Measurements from ENCODE around the gene TMEM245.

DNA sequence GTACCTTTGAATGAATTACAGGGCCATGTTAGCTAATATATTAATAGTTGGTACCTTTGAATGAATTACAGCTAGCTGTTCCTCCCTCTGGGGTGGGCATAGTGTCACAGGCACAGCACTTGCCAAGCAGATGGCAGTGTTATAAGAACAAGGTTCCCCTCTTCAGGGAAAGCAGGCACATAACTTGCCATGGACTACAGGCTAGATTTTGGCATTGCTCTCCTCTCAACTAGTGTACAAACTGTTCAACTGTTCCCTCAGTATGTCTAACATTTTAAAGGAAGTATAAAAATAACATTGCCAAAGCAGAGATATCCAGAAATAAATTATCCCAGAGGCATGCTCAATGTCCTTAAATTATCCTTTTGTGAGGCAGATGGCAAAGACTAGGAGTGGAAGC lies 151.8 kb downstream of the TMEM245 start:
- TF ChIP-seq, protein P1, sequence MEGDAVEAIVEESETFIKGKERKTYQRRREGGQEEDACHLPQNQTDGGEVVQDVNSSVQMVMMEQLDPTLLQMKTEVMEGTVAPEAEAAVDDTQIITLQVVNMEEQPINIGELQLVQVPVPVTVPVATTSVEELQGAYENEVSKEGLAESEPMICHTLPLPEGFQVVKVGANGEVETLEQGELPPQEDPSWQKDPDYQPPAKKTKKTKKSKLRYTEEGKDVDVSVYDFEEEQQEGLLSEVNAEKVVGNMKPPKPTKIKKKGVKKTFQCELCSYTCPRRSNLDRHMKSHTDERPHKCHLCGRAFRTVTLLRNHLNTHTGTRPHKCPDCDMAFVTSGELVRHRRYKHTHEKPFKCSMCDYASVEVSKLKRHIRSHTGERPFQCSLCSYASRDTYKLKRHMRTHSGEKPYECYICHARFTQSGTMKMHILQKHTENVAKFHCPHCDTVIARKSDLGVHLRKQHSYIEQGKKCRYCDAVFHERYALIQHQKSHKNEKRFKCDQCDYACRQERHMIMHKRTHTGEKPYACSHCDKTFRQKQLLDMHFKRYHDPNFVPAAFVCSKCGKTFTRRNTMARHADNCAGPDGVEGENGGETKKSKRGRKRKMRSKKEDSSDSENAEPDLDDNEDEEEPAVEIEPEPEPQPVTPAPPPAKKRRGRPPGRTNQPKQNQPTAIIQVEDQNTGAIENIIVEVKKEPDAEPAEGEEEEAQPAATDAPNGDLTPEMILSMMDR (IDR thresholded peaks at IDR 0.05; ENCODE audit: low read depth, low read length), result no peak
- TF ChIP-seq, protein P2, sequence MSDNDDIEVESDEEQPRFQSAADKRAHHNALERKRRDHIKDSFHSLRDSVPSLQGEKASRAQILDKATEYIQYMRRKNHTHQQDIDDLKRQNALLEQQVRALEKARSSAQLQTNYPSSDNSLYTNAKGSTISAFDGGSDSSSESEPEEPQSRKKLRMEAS (IDR thresholded peaks at IDR 0.05; ENCODE audit: low read depth, low read length), result no peak
- no peak for TF ChIP-seq MYC (IDR thresholded peaks at IDR 0.05; ENCODE audit: low read depth, low read length)
